NB4 (cell line): ENCODE measurements around the gene GRB2.
A peak's percentile ranks its signal among the peaks of the same experiment; 100 is the strongest.

Experiments
- DNase-seq: peaks from one replicate; pipeline ENCODE4 v3.0.0; 2010; ENCODE audit warnings: low read depth
- H3K4me3 ChIP-seq: one replicate; pipeline ENCODE4 v1.5.1; 2011; ENCODE audit warnings: mild to moderate bottlenecking, low read depth, low read length, moderate library complexity
- MAX ChIP-seq: IDR thresholded peaks from 2 replicates; pipeline ENCODE4 v1.6.1; 2011; ENCODE audit warnings: low read depth, low read length
- MYC ChIP-seq: IDR thresholded peaks from 2 replicates; pipeline ENCODE4 v1.6.1; 2011; ENCODE audit warnings: low read depth, low read length
- POLR2A ChIP-seq: IDR thresholded peaks from 2 replicates; pipeline ENCODE4 v1.6.1; 2011; ENCODE audit warnings: mild to moderate bottlenecking; ENCODE audit not compliant: insufficient read length; ENCODE audit errors: extremely low read depth
- TF ChIP-seq, protein P1 (sequence below): IDR thresholded peaks from one replicate; pipeline ENCODE4 v1.5.1; 2012; ENCODE audit warnings: low read depth, low read length

The GRB2 gene

GRCh38 chr17:75404731-75405364, 630 bp downstream of the GRB2 start:
- DNase-seq: peak; percentile 58
- TF ChIP-seq, protein P1, sequence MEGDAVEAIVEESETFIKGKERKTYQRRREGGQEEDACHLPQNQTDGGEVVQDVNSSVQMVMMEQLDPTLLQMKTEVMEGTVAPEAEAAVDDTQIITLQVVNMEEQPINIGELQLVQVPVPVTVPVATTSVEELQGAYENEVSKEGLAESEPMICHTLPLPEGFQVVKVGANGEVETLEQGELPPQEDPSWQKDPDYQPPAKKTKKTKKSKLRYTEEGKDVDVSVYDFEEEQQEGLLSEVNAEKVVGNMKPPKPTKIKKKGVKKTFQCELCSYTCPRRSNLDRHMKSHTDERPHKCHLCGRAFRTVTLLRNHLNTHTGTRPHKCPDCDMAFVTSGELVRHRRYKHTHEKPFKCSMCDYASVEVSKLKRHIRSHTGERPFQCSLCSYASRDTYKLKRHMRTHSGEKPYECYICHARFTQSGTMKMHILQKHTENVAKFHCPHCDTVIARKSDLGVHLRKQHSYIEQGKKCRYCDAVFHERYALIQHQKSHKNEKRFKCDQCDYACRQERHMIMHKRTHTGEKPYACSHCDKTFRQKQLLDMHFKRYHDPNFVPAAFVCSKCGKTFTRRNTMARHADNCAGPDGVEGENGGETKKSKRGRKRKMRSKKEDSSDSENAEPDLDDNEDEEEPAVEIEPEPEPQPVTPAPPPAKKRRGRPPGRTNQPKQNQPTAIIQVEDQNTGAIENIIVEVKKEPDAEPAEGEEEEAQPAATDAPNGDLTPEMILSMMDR: no peak
- TF ChIP-seq POLR2A (no peak), MAX (no peak), MYC (no peak)
- H3K4me3 ChIP-seq: peak overlapping the region; percentile 82

GRCh38 chr17:75404223-75404730, 1.2 kb downstream of the GRB2 start:
- H3K4me3 ChIP-seq: peak overlapping the region; percentile 82
- TF ChIP-seq MAX: peak; percentile 17; the same call in 1 of the 2 replicates
- TF ChIP-seq MYC: peak; percentile 37; the same call in 1 of the 2 replicates
- TF ChIP-seq, protein P1: peak; percentile 27
- TF ChIP-seq POLR2A: no peak
- peak; percentile 88 for DNase-seq

- DNase-seq: no peak
- peak overlapping the region; percentile 82 for H3K4me3 ChIP-seq
- TF ChIP-seq MAX: no peak
- TF ChIP-seq MYC: no peak
- TF ChIP-seq, protein P1: no peak
- no peak for TF ChIP-seq POLR2A
Observed at GRCh38 chr17:75403131-75403530, 2.3 kb downstream of the GRB2 start.

GRCh38 chr17:75402026-75402425, 3.5 kb downstream of the GRB2 start:
- peak overlapping the region; percentile 82 for H3K4me3 ChIP-seq
- DNase-seq: no peak
- TF ChIP-seq, protein P1: no peak
- TF ChIP-seq MYC (no peak), POLR2A (no peak), MAX (no peak)

DNA sequence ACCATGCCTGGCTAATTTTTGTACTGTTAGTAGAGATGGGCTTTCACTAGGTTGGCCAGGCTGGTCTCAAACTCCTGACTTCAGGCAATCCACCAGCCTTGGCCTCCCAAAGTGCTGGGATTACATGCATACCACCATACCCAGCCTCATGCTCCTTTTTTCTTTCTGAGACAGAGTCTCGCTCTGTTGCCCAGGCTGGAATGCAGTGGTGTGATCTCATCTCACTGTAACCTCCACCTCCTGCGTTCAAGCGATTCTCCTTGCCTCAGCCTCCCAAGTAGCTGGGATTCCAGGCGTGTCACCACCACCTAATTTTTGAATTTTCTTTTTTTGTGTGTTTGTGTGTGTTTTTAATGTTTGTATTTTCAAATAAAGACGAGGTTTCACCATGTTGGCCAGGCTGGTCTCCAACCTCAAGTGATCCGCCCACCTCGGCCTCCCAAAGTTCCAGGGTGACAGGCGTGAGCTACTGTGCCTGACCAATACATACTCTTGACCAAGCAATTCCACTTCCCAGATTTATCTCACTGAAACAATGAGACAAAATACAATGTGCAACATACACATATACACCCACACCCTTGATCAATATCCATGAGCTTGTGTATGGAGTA, 5.0 kb downstream of the GRB2 start:
- no peak for DNase-seq
- TF ChIP-seq MAX: no peak
- TF ChIP-seq, protein P1: no peak
- TF ChIP-seq MYC: no peak
- no peak for TF ChIP-seq POLR2A
- peak overlapping the region; percentile 17 for H3K4me3 ChIP-seq
